SU-DHL-6 (cell line): ENCODE results near the gene C22orf15.
A peak's percentile ranks its signal among the peaks of the same experiment; 100 is the strongest.

Experiments used
- H2AFZ ChIP-seq: fragments of 200-600 bp; sonication (generic); 2 replicates; pipeline ENCODE4 v1.6.1; 2014; ENCODE audit warnings: low read depth, mild to moderate bottlenecking, moderate library complexity, mixed read lengths, antibody characterized with exemption, low read length; ENCODE audit not compliant: severe bottlenecking
- H3F3A ChIP-seq: fragments of 200-600 bp; shearing (Covaris generic); 2 replicates; pipeline ENCODE4 v1.6.0; 2016; ENCODE audit warnings: antibody characterized with exemption, mild to moderate bottlenecking; ENCODE audit not compliant: insufficient read depth
- H3K27ac ChIP-seq: fragments of 200-600 bp; sonication (generic); 2 replicates; pipeline ENCODE4 v1.5.1; 2016; ENCODE audit warnings: low read depth, mild to moderate bottlenecking, low read length, moderate library complexity, mixed read lengths
- H3K27me3 ChIP-seq: fragments of 200-600 bp; sonication (generic), shearing (Covaris generic); 2 replicates; pipeline ENCODE4 v1.6.0; 2014; ENCODE audit warnings: mild to moderate bottlenecking, low read length
- H3K36me3 ChIP-seq: fragments of 200-600 bp; sonication (generic); 2 replicates; pipeline ENCODE4 v1.6.1; 2014; ENCODE audit warnings: mild to moderate bottlenecking, low read length, mixed read lengths
- H3K4me2 ChIP-seq: fragments of 300-600, 200-600 bp; shearing (Covaris generic), sonication (generic); 2 replicates; pipeline ENCODE4 v1.6.0; 2014; ENCODE audit warnings: low read length, low read depth, mild to moderate bottlenecking; ENCODE audit not compliant: poor library complexity, severe bottlenecking
- H3K4me3 ChIP-seq: fragments of 200-600 bp; sonication (generic); 2 replicates; pipeline ENCODE4 v1.5.1; 2014; ENCODE audit warnings: antibody characterized with exemption, low read length, mild to moderate bottlenecking, mixed read lengths; ENCODE audit not compliant: insufficient read depth, poor library complexity, severe bottlenecking
- H3K79me2 ChIP-seq: fragments of 200-600 bp; sonication (generic); 2 replicates; pipeline ENCODE4 v1.6.1; 2014; ENCODE audit warnings: mild to moderate bottlenecking, low read length, moderate library complexity; ENCODE audit not compliant: insufficient read depth
- H3K9ac ChIP-seq: fragments of 200-600 bp; sonication (generic); 2 replicates; pipeline ENCODE4 v1.7.0; 2014; ENCODE audit warnings: mild to moderate bottlenecking, low read length
- H3K9me2 ChIP-seq: fragments of 200-600 bp; sonication (generic); replicated peaks from 2 replicates; pipeline ENCODE4 v1.6.1; 2014; ENCODE audit warnings: low read length; ENCODE audit not compliant: insufficient read depth
- H3K9me3 ChIP-seq: fragments of 200-600 bp; sonication (generic); 2 replicates; pipeline ENCODE4 v1.6.1; 2014; ENCODE audit warnings: low read length, mixed read lengths; ENCODE audit not compliant: insufficient read depth
- H4K20me1 ChIP-seq: fragments of 200-600 bp; sonication (generic); 2 replicates; pipeline ENCODE4 v1.6.1; 2014; ENCODE audit warnings: low read depth, mild to moderate bottlenecking, antibody characterized with exemption, low read length, moderate library complexity, mixed read lengths
- CTCF ChIP-seq: fragments of 200-600 bp; sonication (generic); IDR thresholded peaks from one replicate; pipeline ENCODE4 v1.5.1; 2017; ENCODE audit warnings: antibody characterized with exemption, mild to moderate bottlenecking, low read length, moderate library complexity; ENCODE audit not compliant: insufficient read depth, poor library complexity, severe bottlenecking
- EZH2phosphoT487 ChIP-seq: fragments of 200-600 bp; sonication (generic), shearing (Covaris generic); conservative IDR thresholded peaks from 2 replicates; pipeline ENCODE4 v1.6.1; 2018; ENCODE audit warnings: mild to moderate bottlenecking, antibody characterized with exemption, low read length, moderate library complexity, mixed read lengths

The C22orf15 gene

GRCh38 chr22:23769321-23769965, 6.7 kb downstream of the C22orf15 start:
- H3K9me2 ChIP-seq: no peaks in the 10 kb centered on the region
- TF ChIP-seq EZH2phosphoT487 (no peak), CTCF (no peak)
- H3K9me3 ChIP-seq: no peaks in the 10 kb centered on the region
- no peak overlapping the region for H3K9ac ChIP-seq
- no peak overlapping the region for H3K27ac ChIP-seq
- H3K79me2 ChIP-seq: peaks cover 5% of the 10 kb centered on the region; the same call in 1 of the 2 replicates
- no peaks in the 10 kb centered on the region for H3K27me3 ChIP-seq
- no peaks in the 10 kb centered on the region for H3K36me3 ChIP-seq
- peaks cover 12% of the 10 kb centered on the region for H3F3A ChIP-seq
- no peaks in the 10 kb centered on the region for H4K20me1 ChIP-seq
- no peak overlapping the region for H3K4me3 ChIP-seq
- H2AFZ ChIP-seq: no peak overlapping the region
- no peak overlapping the region for H3K4me2 ChIP-seq

- H2AFZ ChIP-seq: no peak overlapping the region
- TF ChIP-seq CTCF (no peak), EZH2phosphoT487 (no peak)
- peak overlapping the region; percentile 43; the same call in 1 of the 2 replicates for H3K9ac ChIP-seq
These were observed 9.5 kb downstream of the C22orf15 start for GRCh38 chr22:23772315-23772648.

GRCh38 chr22:23772649-23773473, 10.1 kb downstream of the C22orf15 start, which contains the start of gene MMP11:
TSS of gene MMP11 (plus strand) at chr22:23772849. CDS start at chr22:23772871, 22 bp downstream.
- H3K4me2 ChIP-seq: peak within 1 kb of the TSS; percentile 67
- H3K4me3 ChIP-seq: peak within 1 kb of the TSS; percentile 42
- H3F3A ChIP-seq: peaks cover 8% of the 10 kb centered on the region
- peak within 1 kb of the TSS; percentile 43; the same call in 1 of the 2 replicates for H3K9ac ChIP-seq
- no peaks in the 10 kb centered on the region for H3K79me2 ChIP-seq
- no peak within 1 kb of the TSS for H3K27ac ChIP-seq
- no peak for TF ChIP-seq CTCF
- no peak for TF ChIP-seq EZH2phosphoT487
- no peak within 1 kb of the TSS for H2AFZ ChIP-seq
- H3K9me2 ChIP-seq: no peaks in the 10 kb centered on the region
- H3K9me3 ChIP-seq: no peaks in the 10 kb centered on the region
- H4K20me1 ChIP-seq: no peaks in the 10 kb centered on the region
- no peaks in the 10 kb centered on the region for H3K36me3 ChIP-seq
- H3K27me3 ChIP-seq: no peaks in the 10 kb centered on the region

More at GRCh38 chr22:23772315-23772648, 9.5 kb downstream of the C22orf15 start:
- peak overlapping the region; percentile 67 for H3K4me2 ChIP-seq
- peak overlapping the region; percentile 42 for H3K4me3 ChIP-seq
- no peaks in the 10 kb centered on the region for H3K27me3 ChIP-seq
- H3F3A ChIP-seq: peaks cover 8% of the 10 kb centered on the region
- H3K9me2 ChIP-seq: no peaks in the 10 kb centered on the region
- no peaks in the 10 kb centered on the region for H3K36me3 ChIP-seq
- H4K20me1 ChIP-seq: no peaks in the 10 kb centered on the region
- no peaks in the 10 kb centered on the region; the same call in 1 of the 2 replicates for H3K79me2 ChIP-seq
- H3K27ac ChIP-seq: no peak overlapping the region
- H3K9me3 ChIP-seq: no peaks in the 10 kb centered on the region
